HG02571 (cell line): ENCODE results near the gene PHOSPHO2.

Experiments
- ATAC-seq: cut with Tn5 transposase; IDR thresholded peaks from one replicate; pipeline ENCODE4 v1.9.1; 2021; ENCODE audit warnings: mild to moderate bottlenecking, moderate library complexity; ENCODE audit not compliant: unreplicated experiment

The PHOSPHO2 gene

DNA sequence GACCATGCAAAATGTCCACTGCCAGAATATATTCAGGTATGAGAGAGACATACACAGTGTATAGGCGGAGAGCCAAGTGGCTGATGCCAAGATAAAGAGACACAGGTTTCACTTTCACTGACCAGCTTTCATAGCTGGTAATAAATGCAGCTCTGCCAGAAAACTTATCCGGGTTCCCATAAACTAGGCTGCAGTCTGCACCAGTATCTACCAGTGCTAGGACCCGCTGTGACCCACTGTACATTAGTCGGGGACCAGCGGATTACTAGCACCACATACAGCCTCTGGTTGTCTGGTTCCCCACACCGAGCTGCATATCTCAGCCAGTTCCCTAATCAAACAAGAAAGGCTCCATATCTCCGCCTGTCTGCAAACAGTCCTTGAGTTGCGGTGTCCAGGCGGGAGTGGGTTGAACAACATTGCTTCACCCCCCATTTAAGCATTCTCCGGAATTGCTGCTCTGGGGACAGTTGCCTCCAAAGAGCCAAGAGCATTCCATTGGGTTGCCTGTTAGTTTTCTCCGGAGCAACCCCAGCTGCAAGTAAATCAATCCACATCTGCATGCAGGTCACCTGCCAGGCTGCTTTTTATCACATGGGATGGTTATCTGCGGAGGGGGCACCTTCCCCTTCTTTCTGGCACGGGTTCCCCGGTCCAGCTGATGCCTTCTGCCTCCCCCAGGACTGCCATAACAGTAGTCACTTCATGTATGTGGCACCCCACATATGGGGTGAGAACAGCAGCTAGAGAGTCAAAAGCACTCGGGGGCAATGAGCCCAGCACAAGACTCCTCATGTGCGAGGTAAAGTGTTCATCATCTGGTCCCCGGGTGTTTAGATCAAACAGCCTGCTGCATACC is 21.3 kb downstream of the PHOSPHO2 start:
- ATAC-seq, result no peak

DNA sequence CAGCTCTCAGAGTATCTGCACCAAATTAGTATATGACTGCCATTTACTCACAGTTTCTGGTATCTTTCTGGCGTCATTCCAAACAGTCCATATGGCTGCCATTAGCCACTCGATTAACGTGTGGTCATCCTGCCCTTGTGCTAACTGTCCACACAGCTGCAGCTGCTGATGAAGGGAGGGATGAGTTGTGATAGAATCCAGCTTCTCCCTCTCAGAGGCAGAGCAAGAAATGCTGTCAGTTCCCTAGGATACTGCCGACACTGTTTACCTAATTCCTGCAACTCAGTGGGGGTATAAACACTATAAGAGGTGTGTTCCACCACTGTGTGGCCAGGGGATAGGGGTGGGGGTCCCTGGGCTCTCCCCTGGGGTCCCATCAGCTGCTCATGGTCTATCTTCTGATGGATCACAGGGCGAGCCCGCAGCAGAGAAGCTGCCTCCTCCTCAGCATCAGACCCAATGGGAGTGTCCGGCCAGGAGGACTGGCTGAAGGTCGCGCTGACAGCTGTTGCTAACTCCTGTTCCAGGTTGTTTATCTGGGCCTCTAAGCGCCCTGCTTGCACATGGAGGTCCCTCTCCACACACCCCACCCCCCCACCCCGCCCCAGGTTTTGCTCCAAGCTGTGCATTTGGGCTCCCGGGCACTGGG is 22.1 kb downstream of the PHOSPHO2 start:
- ATAC-seq, result no peak

DNA sequence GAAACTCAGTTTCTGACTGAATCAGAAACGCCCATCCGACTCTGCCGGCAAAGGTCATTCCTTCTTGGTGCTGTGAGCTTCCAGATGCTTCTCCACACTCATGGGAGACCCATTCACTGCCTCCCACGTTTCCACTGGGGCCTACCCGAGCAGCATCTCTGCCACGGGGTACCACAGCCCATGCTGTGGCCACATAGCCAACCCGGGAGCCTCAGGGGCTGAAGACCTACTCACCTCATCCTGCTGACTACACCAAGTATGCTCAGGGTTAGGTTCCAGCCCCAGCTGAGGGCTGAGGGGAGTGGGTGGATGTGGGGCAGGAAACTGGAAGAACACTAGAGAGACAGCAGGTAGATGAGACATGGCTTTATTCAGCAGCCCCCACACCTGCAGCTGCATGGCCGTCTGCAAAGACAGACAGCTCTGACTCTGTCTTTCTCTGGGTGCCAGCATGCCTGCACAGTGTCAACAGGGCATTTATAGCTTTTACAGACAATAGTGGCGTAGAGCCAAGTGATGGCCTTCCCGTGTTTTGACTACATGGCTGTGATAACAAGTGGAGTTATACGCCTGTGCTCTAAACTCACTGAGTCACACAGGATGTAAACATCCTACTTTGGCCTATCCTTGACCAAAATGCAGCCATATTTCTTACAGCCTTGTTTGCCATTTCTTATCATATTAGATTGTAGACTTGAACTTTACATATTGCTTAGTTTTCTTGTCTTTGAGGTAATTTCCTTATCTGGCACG is 22.8 kb downstream of the PHOSPHO2 start:
- no peak for ATAC-seq

DNA sequence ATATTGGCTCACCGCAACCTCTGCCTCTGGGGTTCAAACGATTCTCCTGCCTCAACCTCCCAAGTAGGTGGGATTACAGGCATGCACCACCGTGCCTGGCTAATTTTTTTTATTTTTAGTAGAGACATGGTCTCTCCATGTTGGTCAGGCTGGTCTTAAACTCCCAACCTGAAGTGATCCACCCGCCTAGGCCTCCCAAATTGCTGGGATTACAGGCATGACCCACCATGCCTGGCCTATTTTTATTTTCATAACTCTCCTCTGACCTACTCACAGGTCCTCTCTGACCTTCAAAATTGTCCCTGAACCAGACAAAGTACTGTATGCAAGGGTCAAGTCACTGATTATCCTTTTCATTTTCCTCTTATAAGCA is 23.4 kb downstream of the PHOSPHO2 start:
- no peak for ATAC-seq

DNA sequence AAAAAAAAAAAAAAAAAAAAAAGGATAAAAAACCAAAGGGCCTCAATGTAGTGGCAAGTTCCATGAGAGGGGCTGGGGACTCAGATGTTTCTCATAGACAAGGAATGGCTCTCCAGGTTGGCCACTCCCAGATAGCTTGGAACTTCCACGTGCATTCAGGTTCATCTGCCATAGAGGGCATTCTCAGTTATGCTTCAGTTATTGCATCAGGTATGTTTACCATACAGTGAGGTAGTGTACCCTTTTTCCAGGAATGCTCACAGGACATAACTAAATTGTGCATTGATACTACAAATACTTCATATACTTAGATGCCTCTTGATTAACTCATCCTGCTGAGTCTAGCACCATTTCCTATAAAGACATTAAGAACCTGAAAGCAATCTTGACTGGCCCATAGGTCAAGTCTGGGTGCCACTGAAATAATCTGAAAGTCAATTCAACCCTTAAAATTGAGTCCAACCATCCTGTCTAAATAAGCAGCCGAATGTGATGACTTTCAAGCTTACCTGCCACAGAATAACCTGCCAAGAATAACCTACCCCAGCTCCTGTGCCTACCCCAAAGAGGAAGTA is 24.7 kb downstream of the PHOSPHO2 start:
- no peak for ATAC-seq

DNA sequence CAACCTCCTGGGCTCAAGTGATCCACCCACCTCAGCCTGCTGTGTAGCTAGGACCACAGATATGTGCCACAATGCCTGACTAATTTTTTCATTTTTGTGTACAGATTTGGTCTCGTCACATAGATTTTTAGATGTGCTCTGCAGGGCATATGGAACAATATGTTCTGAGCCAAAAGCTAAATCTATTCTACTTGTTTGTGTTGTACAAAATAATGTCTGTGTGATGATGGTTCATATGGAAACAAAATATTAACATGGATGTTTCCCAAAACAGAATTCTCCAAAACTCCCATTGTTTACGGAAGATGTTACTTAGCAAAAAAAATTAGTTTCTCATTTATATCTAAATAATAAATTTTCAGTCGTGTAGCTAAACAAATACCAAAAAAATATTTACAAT is 26.7 kb downstream of the PHOSPHO2 start:
- ATAC-seq, result no peak

DNA sequence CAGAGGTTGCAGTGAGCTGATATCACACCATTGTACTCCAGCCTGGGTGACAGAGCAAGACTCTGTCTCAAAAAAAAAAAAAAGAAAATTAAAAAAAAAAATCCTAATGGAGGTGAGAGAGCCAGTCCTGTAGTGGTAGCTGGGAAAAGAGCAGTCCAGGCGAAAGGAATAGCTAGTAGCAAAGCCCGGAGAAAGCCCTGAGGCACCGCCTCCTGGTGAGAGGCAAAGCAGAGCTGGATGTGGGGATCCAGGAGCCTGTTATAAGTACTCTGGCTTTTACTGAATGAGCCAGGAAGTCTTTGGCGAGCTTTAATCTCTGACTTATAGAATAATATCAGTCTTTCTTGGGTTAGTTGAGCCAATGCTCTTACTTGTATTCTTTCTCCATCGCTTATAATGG is 32.8 kb downstream of the PHOSPHO2 start:
- ATAC-seq, result no peak

DNA sequence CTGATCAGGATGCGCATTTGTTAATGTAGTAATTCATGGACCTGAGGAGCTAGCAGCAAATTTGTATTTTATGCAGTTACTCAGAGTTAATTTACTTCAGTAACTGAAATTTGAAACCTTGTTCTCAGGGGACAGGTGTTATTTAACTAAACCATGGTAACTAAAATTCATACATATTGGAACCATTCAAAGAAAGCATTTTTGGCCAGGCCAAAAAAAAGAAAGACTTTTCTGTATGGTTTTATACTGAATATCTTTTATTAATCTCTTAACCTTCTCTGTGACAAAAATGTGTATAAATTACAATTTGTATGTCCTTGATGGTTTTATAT is 35.0 kb downstream of the PHOSPHO2 start:
- ATAC-seq, result no peak

DNA sequence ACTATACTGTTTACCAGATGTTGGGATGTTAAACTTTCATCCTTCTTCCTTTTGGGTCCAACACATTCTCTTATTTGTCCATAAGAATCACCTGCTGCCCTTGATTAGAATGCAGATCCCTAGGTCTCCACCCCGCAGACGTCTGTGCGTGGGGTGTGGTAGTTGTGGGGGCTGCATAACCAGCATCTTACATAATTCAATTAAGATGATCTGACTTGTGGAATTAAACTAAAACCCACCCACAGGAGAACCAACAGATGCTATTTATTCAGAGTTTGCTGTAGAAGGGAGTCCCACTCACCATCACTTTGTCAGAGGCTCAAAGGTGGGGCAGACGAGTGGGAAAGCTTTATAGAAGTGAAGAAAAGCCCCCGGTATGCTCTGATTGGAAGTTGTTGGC is 37.8 kb downstream of the PHOSPHO2 start:
- no peak for ATAC-seq

DNA sequence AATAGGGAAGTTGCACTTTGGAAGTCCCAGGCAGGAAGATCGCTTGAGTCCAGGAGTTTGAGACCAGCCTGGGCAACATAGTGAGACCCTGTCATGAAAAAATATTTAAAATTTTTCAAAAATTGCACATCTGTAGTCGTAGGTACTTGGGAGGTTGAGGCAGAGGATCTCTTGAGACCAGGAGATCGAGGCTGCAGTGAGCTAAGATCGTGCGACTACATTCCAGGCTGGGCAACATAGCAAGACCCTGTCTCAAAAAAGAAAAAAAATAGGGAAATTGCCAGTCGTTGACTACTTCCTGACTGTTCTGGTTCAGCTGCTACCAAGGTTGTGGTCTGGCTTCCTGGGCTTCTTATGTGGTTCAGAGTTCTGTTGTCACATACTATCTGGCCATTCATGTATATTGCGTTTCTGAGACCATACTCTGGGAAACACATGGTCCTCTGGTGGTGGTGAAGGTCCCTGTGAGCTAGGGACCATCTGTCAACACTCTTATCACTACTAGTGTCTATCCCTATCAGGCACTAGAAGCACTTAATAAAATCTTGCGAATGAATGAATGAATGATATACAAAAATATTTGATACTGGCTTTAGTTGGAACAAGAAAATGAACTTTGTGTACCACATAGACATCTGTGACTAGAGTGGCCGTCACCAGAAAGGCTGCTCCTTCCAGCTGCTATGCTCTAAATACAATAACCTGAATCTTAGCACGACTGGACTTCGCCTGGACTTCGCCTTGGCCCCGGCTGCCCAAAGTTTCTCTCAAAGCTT is 38.5 kb downstream of the PHOSPHO2 start:
- ATAC-seq, result no peak

DNA sequence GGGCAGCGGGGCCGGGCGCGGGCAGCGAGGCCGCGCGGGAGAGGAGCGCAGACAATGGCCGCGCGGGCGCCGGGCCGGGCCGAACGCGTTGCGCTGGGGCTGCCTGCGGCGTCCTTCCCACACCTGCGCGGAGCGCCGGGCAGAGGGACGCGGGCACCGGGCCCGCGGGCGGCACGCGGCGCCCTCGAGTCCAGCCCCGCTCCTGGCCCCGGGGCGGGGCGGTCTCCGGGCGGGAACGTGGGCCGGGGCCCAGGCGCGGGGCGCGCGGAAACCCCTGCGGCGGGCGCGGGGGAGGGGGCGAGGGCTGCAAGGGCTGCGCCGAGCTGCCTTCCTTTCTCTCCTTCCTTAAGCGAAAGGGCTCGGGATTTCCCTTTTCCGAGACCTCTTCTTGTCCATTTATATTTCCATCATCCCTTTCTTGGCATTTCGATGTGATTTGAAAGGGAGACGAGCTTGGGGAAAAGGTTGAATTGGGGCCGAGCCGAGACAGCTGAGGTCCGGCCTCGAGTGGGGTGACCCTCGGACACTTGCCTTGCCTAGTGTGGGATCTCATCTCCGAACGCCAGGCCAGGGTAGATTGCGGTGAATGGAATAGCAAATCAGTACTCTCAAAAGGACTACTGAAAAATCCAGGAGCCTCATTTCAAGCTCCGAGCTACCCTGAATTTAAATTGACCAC is 40.0 kb downstream of the PHOSPHO2 start:
- peak; percentile 40 for ATAC-seq

DNA sequence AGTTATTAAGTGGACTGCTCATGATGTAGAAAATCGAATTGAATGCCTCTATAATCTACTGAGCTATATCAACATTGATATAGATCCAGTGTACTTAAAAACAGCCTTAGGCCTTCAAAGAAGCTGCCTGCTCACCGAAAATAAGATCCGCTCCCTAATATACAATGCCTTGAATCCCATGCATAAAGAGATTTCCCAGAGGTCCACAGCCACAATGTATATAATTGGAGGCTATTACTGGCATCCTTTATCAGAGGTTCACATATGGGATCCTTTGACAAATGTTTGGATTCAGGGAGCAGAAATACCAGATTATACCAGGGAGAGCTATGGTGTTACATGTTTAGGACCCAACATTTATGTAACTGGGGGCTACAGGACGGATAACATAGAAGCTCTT is 41.4 kb downstream of the PHOSPHO2 start:
- ATAC-seq, result no peak

DNA sequence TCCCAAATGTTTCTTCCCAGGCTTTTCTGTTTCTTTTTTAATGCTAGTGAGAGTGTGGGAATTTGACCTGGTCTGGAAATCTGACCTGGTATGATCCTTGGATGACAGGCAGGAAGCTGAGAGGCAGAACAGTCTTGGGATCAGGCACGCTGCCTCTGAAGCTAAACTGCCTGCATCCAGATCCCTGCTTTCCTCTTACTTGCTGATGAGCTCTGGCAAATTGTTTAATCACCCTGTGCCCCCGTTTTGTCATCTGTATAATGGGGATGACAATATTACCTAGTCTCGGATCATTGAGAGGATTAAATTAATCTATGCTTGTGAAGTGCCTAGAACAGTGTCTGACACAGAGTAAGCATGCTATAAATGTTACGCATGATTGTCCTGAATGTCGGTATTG is 42.6 kb downstream of the PHOSPHO2 start:
- ATAC-seq, result no peak

DNA sequence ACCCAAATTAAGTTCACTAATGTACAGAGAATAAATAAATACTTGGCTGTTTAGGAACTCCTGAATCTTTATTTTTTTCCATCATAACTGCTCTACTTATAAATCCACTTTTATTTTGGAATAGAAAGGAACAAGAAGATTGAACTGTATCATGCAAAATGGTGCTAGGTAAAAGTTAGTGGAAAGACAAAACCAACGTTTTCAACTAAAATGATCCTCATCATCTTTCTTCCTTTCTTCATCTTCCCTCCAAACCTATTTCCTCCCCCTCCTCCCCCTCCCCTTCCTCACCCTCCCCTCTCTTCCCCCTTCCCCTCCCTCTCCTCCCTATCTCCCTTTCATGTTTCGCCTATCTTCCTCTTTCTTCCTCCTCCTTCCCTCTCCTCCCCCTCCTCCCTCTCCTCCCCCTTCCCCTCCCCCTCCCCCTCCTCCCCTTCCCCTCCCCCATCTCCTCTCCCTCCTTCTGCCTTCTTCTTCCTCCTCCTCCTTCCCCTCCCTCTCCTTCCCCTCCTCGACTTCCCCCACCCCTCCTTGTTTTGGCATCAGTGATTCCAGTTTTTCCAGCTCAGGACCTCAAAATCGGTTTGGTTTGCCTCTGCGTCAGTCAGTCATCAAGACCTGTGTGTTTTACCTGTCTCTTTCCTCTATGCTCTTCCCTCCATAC is 44.4 kb downstream of the PHOSPHO2 start:
- ATAC-seq, result no peak

DNA sequence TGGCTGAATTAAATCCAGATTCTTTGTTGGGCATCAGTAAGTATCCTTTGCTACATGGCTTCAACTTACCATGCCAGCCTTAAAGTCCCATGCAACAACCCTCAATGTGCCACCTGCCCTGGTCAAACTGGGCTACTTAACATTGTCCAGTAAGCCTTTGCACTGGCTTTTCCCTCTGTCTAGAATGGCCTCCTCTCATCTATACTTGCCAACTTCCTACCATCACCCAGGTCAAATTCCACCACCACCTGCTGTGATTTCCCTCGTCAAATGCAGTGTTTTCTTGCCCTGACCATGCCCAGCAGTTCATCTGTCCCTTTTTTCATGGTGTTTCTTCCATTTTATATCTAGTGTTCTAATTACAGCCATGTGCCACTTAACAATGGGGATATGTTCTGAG is 45.1 kb downstream of the PHOSPHO2 start:
- ATAC-seq, result no peak

DNA sequence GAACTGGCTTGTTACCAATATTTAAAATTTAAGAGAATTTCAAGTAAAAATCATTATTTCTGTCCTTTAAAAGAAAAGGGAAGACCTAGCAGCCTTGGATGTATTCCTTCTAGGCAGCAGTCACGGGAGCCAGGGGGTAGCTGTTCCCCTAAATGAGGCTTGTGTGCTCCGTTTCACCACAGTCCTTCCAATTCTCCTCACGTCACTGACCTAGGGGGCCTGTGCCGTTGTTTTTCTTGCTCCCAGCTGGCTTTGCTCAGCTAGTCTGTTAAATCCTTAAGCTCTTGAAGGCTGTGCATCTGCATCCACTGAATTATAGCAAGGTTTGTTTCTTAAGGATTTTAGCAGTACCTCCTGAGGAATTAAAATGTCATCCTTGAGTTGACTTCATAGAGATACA is 49.3 kb downstream of the PHOSPHO2 start:
- ATAC-seq, result no peak

DNA sequence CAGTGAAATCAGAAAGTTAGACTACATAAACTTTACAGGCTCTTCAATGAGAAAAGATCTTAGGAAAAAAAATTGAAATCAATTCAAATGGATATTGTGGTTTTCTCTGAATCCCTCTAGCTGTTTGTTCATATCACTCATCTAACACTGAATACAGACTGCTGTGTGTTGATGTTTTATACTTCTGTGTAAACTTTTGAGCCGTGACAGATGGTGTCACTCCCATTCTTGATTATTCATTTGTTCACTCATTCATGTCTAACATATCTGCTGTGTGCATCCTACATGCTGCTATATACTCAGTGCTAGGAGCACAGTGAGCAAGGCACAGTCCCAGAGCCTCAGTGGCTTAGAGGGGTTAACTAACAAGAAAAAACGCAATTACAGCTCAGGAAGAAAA is 52.0 kb downstream of the PHOSPHO2 start:
- ATAC-seq, result no peak

DNA sequence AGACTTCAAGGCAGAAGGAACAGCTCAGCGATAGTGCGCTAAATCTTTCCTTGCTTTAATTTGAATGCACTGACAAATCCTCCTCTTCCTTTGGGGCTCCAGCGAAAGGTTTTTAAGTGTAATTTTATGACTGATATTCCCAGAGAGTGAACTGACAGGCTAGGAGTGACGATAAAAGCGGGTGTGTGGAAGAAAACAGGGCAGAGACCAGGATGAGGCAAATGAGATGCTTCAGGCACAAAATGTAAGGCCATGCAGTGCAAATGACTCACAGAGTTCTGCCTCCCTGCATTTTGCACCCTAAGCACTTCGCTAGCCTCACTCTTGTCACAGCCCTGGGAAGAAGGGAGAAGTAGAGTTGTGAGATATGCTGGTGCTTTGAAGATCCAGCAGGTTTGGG is 54.0 kb downstream of the PHOSPHO2 start:
- no peak for ATAC-seq
